Lung (tissue), 12 donors: Measurements from ENCODE around the gene ENHO. TPM values are rescaled to one million over a fixed set of nuclear protein-coding genes. Genes with fewer than 3 reads are reported as not detected.

Source experiments
- ATAC-seq: fragments of 200-7000 bp; cut with Tn5 transposase; one replicate; pipeline ENCODE4 v1.9.1; 2020; ENCODE audit warnings: moderate number of reproducible peaks; ENCODE audit not compliant: insufficient read depth, low FRiP score
- DNase-seq, 3 donors: peaks; one replicate each; pipeline ENCODE4 v3.0.0-alpha.2; 2013 to 2017
- H3K27ac ChIP-seq, 2 donors: one replicate each; pipeline ENCODE4 v1.5.1; 2013; ENCODE audit warnings: mild to moderate bottlenecking in 2 of 2, moderate library complexity in 2 of 2, control low read depth in 1 of 2, inconsistent platforms in 1 of 2, low read depth in 1 of 2, low read length in 1 of 2
- H3K27me3 ChIP-seq, 3 donors: one replicate each; pipeline ENCODE4 v1.5.1; 2013; ENCODE audit warnings: low read length in 2 of 3; ENCODE audit not compliant: control insufficient read depth in 3 of 3, insufficient read depth in 3 of 3
- H3K36me3 ChIP-seq, 4 donors: one replicate each; pipeline ENCODE4 v1.5.1; 2013; ENCODE audit warnings: low read length in 4 of 4, mild to moderate bottlenecking in 1 of 4, moderate library complexity in 1 of 4; ENCODE audit not compliant: control insufficient read depth in 4 of 4, insufficient read depth in 4 of 4
- H3K4me1 ChIP-seq, 5 donors: one replicate each; pipeline ENCODE4 v1.5.1; 2013; ENCODE audit warnings: low read length in 5 of 5, mild to moderate bottlenecking in 2 of 5, moderate library complexity in 1 of 5; ENCODE audit not compliant: control insufficient read depth in 5 of 5, insufficient read depth in 5 of 5
- H3K4me3 ChIP-seq: one replicate; pipeline ENCODE4 v1.5.1; 2013; ENCODE audit warnings: mild to moderate bottlenecking, control low read depth, moderate library complexity
- H3K9ac ChIP-seq, 2 donors: one replicate each; pipeline ENCODE4 v1.5.1; 2013; ENCODE audit warnings: low read length in 2 of 2, control low read depth in 1 of 2; ENCODE audit not compliant: insufficient read depth in 1 of 2
- H3K9me3 ChIP-seq, 4 donors: one replicate each; pipeline ENCODE4 v1.5.1; 2013; ENCODE audit warnings: low read length in 3 of 4, mild to moderate bottlenecking in 1 of 4, moderate library complexity in 1 of 4; ENCODE audit not compliant: control insufficient read depth in 4 of 4, insufficient read depth in 3 of 4
- CTCF ChIP-seq: IDR thresholded peaks from 2 replicates; pipeline ENCODE4 v1.5.1; 2012; ENCODE audit warnings: mild to moderate bottlenecking; ENCODE audit errors: control extremely low read depth, extremely low read depth
- WGBS, 2 donors: extraction: QIAGEN DNeasy Blood & Tissue Kit; methylation state at CpG; one replicate each; pipeline ENCODE4 v1.1.7; 2013; 5-methylcytosine and 5-hydroxymethylcytosine counted together
- polyA plus RNA-seq, 2 donors: library from polyadenylated mRNA; stranded (reverse); fragments of 200-250 nt; gene quantifications; one replicate each; pipeline ENCODE4 v1.2.1, GENCODE V29; 2013
- total RNA-seq, 2 donors: library from RNA; depleted of rRNA in 1 of 2; stranded (reverse); fragments of >200 nt in 1 of 2; gene quantifications; one replicate each; pipeline ENCODE4 v1.2.1, GENCODE V29; 2014 to 2021
- donor health status: control.
- donor health status: control.
- donor health status: Bipolar disorder and iron deficiency.
- donor health status: healthy.
- donor health status: DM: yes; HTN: yes; CAD: no.

The ENHO gene
- total and polyA plus RNA-seq, 4 donors, result 0.29 to 1.4 (median 0.70) TPM

- TF ChIP-seq CTCF, result no peak
- WGBS, 2 donors, result 90% methylated on average over 7 of the region's 7 CpGs
- H3K4me3 ChIP-seq, result no peak overlapping the region
- H3K36me3 ChIP-seq, result no peaks in the 10 kb centered on the region
- no peak for DNase-seq
- no peak overlapping the region for H3K9ac ChIP-seq
- H3K4me1 ChIP-seq, result peaks cover 0 to 14% (median 3%) of the 10 kb centered on the region in 5 donors
- no peak overlapping the region for H3K27ac ChIP-seq
- H3K9me3 ChIP-seq, result no peaks in the 10 kb centered on the region
- no peak for ATAC-seq
- H3K27me3 ChIP-seq, result peaks cover 0 to 7% (median 0%) of the 10 kb centered on the region in 3 donors
Observed at GRCh38 chr9:34517185-34517584, 5.6 kb downstream of the ENHO start.

GRCh38 chr9:34515959-34516358 lies 6.8 kb downstream of the ENHO start:
- H3K27me3 ChIP-seq, result peaks cover 0 to 3% (median 0%) of the 10 kb centered on the region in 3 donors
- H3K9me3 ChIP-seq, result no peaks in the 10 kb centered on the region
- H3K4me1 ChIP-seq, result peaks cover 0 to 22% (median 6%) of the 10 kb centered on the region in 5 donors
- ATAC-seq (no peak), DNase-seq (no peak)
- TF ChIP-seq CTCF, result no peak
- WGBS, 2 donors, result 92 to 93% methylated on average over 3 of the region's 3 CpGs
- no peak overlapping the region for H3K4me3 ChIP-seq
- no peaks in the 10 kb centered on the region for H3K36me3 ChIP-seq
- H3K9ac ChIP-seq, result no peak overlapping the region
- no peak overlapping the region for H3K27ac ChIP-seq

- no peak for TF ChIP-seq CTCF
- Histone ChIP-seq H3K27ac (no peak overlapping the region), H3K9me3 (no peaks in the 10 kb centered on the region), H3K4me3 (no peak overlapping the region), H3K9ac (no peak overlapping the region), H3K4me1 (peaks cover 0 to 30% (median 9%) of the 10 kb centered on the region in 5 donors), H3K36me3 (no peaks in the 10 kb centered on the region), H3K27me3 (peaks cover 0 to 3% (median 0%) of the 10 kb centered on the region in 3 donors)
- no peak for DNase-seq
- no peak for ATAC-seq
- 93 to 96% methylated on average over 3 of the region's 3 CpGs for WGBS, 2 donors
Observed at GRCh38 chr9:34514816-34515215, 8.0 kb downstream of the ENHO start.

- peaks cover 0 to 3% (median 0%) of the 10 kb centered on the region in 3 donors for H3K27me3 ChIP-seq
- TF ChIP-seq CTCF, result no peak
- no peak overlapping the region for H3K4me3 ChIP-seq
- no peak overlapping the region for H3K9ac ChIP-seq
- H3K36me3 ChIP-seq, result no peaks in the 10 kb centered on the region
- WGBS, 2 donors, result 93 to 94% methylated on average over 8 of the region's 8 CpGs
- no peak overlapping the region for H3K27ac ChIP-seq
- H3K9me3 ChIP-seq, result no peaks in the 10 kb centered on the region
- DNase-seq, result no peak
- peaks cover 0 to 30% (median 9%) of the 10 kb centered on the region in 5 donors for H3K4me1 ChIP-seq
- ATAC-seq, result no peak
Observed at GRCh38 chr9:34514401-34514800, 8.4 kb downstream of the ENHO start.
